IPS-20b (cell line): ENCODE measurements around the gene TDRD10.

Experiments
- H3K27ac ChIP-seq: one replicate; pipeline ENCODE4 v1.5.1; 2013; ENCODE audit warnings: low read length
- H3K27me3 ChIP-seq: 2 replicates; pipeline ENCODE4 v1.6.1; 2013; ENCODE audit warnings: mild to moderate bottlenecking, low read length, inconsistent platforms; ENCODE audit not compliant: insufficient read depth
- H3K36me3 ChIP-seq: 2 replicates; pipeline ENCODE4 v1.6.1; 2013; ENCODE audit warnings: low read depth, mild to moderate bottlenecking, inconsistent platforms, low read length, moderate library complexity; ENCODE audit not compliant: insufficient read depth
- H3K4me1 ChIP-seq: 2 replicates; pipeline ENCODE4 v1.6.1; 2013; ENCODE audit warnings: mild to moderate bottlenecking, control low read depth, inconsistent platforms, low read length, moderate library complexity; ENCODE audit not compliant: insufficient read depth
- H3K4me3 ChIP-seq: 2 replicates; pipeline ENCODE4 v1.5.1; 2013; ENCODE audit warnings: mild to moderate bottlenecking, low read length, inconsistent platforms
- H3K9ac ChIP-seq: 2 replicates; pipeline ENCODE4 v1.6.1; 2013; ENCODE audit warnings: low read depth, mild to moderate bottlenecking, inconsistent platforms, low read length, moderate library complexity
- H3K9me3 ChIP-seq: 2 replicates; pipeline ENCODE4 v1.6.1; 2013; ENCODE audit warnings: mild to moderate bottlenecking, low read depth, low read length, inconsistent platforms; ENCODE audit not compliant: insufficient read depth

The TDRD10 gene

GRCh38 chr1:154591206-154591605, 89.2 kb downstream of the TDRD10 start:
- H3K4me1 ChIP-seq, result no peaks in the 10 kb centered on the region
- peaks cover 97% of the 10 kb centered on the region for H3K36me3 ChIP-seq
- H3K27me3 ChIP-seq, result no peaks in the 10 kb centered on the region
- H3K27ac ChIP-seq, result no peak overlapping the region
- H3K9ac ChIP-seq, result no peak overlapping the region
- H3K4me3 ChIP-seq, result no peak overlapping the region
- H3K9me3 ChIP-seq, result no peaks in the 10 kb centered on the region

- Histone ChIP-seq H3K36me3 (peaks cover 97% of the 10 kb centered on the region), H3K9ac (no peak overlapping the region), H3K27me3 (no peaks in the 10 kb centered on the region), H3K4me3 (no peak overlapping the region), H3K9me3 (no peaks in the 10 kb centered on the region), H3K27ac (no peak overlapping the region), H3K4me1 (no peaks in the 10 kb centered on the region)
Observed at GRCh38 chr1:154593390-154593789, 91.4 kb downstream of the TDRD10 start.

GRCh38 chr1:154594811-154595210, 92.8 kb downstream of the TDRD10 start:
- no peaks in the 10 kb centered on the region for H3K4me1 ChIP-seq
- no peaks in the 10 kb centered on the region for H3K27me3 ChIP-seq
- H3K9ac ChIP-seq, result no peak overlapping the region
- H3K27ac ChIP-seq, result no peak overlapping the region
- H3K36me3 ChIP-seq, result peaks cover 97% of the 10 kb centered on the region
- no peaks in the 10 kb centered on the region for H3K9me3 ChIP-seq
- no peak overlapping the region for H3K4me3 ChIP-seq

- Histone ChIP-seq H3K36me3 (peaks cover 94% of the 10 kb centered on the region), H3K4me1 (no peaks in the 10 kb centered on the region), H3K9me3 (no peaks in the 10 kb centered on the region), H3K27me3 (no peaks in the 10 kb centered on the region), H3K27ac (no peak overlapping the region), H3K9ac (no peak overlapping the region), H3K4me3 (no peak overlapping the region)
Observed at GRCh38 chr1:154595621-154596020, 93.6 kb downstream of the TDRD10 start.
